Smooth muscle cell (in vitro differentiated cells): Measurements from ENCODE around the gene EDEM1. TPM values are rescaled to one million over a fixed set of nuclear protein-coding genes. Genes with fewer than 3 reads are reported as not detected.

Experiments
- DNase-seq: peaks from one replicate; lab custom pipeline; 2025; ENCODE audit not compliant: unreplicated experiment; lab: John Stamatoyannopoulos, UW
- H2AFZ ChIP-seq: fragments of 200-600 bp; sonication (generic); 2 replicates; pipeline ENCODE4 v1.6.0; 2016; ENCODE audit warnings: antibody characterized with exemption, low read depth, mild to moderate bottlenecking
- H3F3A ChIP-seq: fragments of 200-600 bp; sonication (generic); 2 replicates; pipeline ENCODE4 v1.6.0; 2017; ENCODE audit warnings: antibody characterized with exemption, low read depth
- H3K27ac ChIP-seq: fragments of 200-600 bp; sonication (generic); 2 replicates; pipeline ENCODE4 v1.5.1; 2016; ENCODE audit warnings: low read depth, mild to moderate bottlenecking
- H3K27me3 ChIP-seq: fragments of 200-600 bp; sonication (generic); 2 replicates; pipeline ENCODE4 v1.6.1; 2016; ENCODE audit warnings: low read depth, mild to moderate bottlenecking
- H3K36me3 ChIP-seq: fragments of 200-600 bp; sonication (generic); 2 replicates; pipeline ENCODE4 v1.5.1; 2016; ENCODE audit warnings: low read depth
- H3K4me1 ChIP-seq: fragments of 200-600 bp; sonication (generic); 2 replicates; pipeline ENCODE4 v1.5.1; 2016; ENCODE audit warnings: low read depth
- H3K4me2 ChIP-seq: fragments of 200-600 bp; sonication (generic); 2 replicates; pipeline ENCODE4 v1.6.0; 2016; ENCODE audit warnings: mild to moderate bottlenecking
- H3K4me3 ChIP-seq: fragments of 200-600 bp; sonication (generic); 2 replicates; pipeline ENCODE4 v1.5.1; 2016; ENCODE audit warnings: mild to moderate bottlenecking
- H3K79me2 ChIP-seq: fragments of 200-600 bp; sonication (generic); 2 replicates; pipeline ENCODE4 v1.6.0; 2016; ENCODE audit warnings: low read depth, mild to moderate bottlenecking
- H3K9ac ChIP-seq: fragments of 200-600 bp; sonication (generic); 2 replicates; pipeline ENCODE4 v1.6.0; 2016; ENCODE audit warnings: low read depth
- H3K9me3 ChIP-seq: fragments of 200-600 bp; sonication (generic); replicated peaks from 2 replicates; pipeline ENCODE4 v1.5.1; 2016; ENCODE audit warnings: low read depth
- H4K20me1 ChIP-seq: fragments of 200-600 bp; sonication (generic); 2 replicates; pipeline ENCODE4 v1.6.0; 2016; ENCODE audit warnings: low read depth
- CTCF ChIP-seq: fragments of 200-600 bp; sonication (generic); IDR thresholded peaks from 2 replicates; pipeline ENCODE4 v1.5.1; 2017; ENCODE audit warnings: borderline replicate concordance, mild to moderate bottlenecking, antibody characterized with exemption; ENCODE audit not compliant: insufficient read depth, poor library complexity, severe bottlenecking
- WGBS: methylation state at CpG from one replicate; pipeline ENCODE4 v1.1.7; 2016; ENCODE audit warnings: low lambda C conversion rate; 5-methylcytosine and 5-hydroxymethylcytosine counted together
- polyA plus RNA-seq: library from polyadenylated mRNA; unstranded; fragments of >200 nt; fragmentation: Nextera tagmentation; extraction: Ambion mirVana; gene quantifications from 2 replicates; pipeline ENCODE4 v1.2.1, GENCODE V29; 2016
- total RNA-seq: library from RNA; depleted of rRNA; stranded (reverse); fragments of >200 nt; gene quantifications from 2 replicates; pipeline ENCODE4 v1.2.3, GENCODE V29; 2014

EDEM1 gene
- total and polyA plus RNA-seq, 2 experiments from 2014 or later, result 29.0 to 43.6 TPM

DNA sequence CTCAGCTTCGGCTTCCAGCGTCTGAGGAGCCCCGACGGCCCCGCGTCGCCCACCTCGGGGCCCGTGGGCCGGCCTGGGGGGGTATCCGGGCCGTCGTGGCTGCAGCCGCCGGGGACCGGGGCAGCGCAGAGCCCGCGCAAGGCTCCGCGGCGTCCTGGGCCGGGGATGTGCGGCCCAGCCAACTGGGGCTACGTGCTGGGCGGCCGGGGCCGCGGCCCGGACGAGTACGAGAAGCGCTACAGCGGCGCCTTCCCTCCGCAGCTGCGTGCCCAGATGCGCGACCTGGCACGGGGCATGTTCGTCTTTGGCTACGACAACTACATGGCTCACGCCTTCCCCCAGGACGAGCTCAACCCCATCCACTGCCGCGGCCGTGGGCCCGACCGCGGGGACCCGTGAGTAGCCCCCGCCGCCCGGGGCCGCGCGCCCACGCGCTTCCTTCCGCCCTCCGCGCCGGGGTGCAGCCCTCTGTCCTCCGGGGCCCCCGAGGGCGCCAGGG, 462 bp downstream of the EDEM1 start:
- no peak for TF ChIP-seq CTCF
- no peaks in the 10 kb centered on the region for H3K36me3 ChIP-seq
- WGBS, result under 1% methylated on average over 65 of the region's 66 CpGs
- H2AFZ ChIP-seq, result peak overlapping the region; percentile 21
- peak overlapping the region; percentile 98 for H3K4me3 ChIP-seq
- H3K27ac ChIP-seq, result peak overlapping the region; percentile 85
- H3K79me2 ChIP-seq, result peaks cover 55% of the 10 kb centered on the region
- peaks cover 19% of the 10 kb centered on the region for H3K4me1 ChIP-seq
- H3K9me3 ChIP-seq, result no peaks in the 10 kb centered on the region
- H3K4me2 ChIP-seq, result peak overlapping the region; percentile 87
- H3F3A ChIP-seq, result peaks cover 15% of the 10 kb centered on the region
- DNase-seq, result peak; percentile 37
- H3K9ac ChIP-seq, result peak overlapping the region; percentile 96
- peaks cover 35% of the 10 kb centered on the region for H4K20me1 ChIP-seq
- no peaks in the 10 kb centered on the region for H3K27me3 ChIP-seq

DNA sequence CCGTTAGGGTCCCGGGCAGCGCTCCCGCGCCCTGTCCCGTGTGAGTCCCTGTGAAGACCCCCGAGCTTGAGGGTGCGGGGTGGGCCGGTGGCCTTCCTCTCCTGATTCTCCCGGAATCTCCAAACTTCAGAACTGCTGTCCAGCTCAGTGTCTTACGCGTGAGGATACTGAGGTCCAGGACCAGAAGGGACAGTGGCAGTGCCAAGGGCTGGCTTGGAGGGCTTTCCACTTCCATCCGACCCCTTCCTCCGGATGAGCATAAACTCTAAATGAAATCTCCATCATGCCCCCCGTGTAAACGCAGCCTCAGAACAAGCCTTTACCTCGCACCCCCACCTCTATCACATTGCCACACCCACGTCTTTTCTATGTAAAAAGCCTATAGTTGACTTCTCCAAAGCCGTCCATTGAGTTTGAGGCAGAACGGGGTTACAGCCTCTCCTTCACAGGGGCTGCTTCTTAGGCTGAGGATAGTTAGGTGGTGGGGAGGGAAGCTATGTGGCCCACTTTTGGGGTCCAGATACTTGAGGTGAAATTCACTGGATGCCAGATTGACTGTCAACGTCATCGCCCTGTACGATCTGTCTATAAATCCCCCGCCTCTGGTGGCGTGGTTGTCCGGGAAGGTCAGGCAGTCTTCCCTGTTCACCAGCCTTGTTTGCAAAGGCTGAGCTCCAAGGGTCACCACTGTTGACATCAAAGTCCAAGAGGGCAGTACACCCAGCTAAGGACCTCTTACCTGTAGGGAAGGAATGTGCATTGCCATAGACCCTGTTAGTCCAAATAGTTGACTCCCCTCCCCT, 1.1 kb downstream of the EDEM1 start:
- no peak for TF ChIP-seq CTCF
- Histone ChIP-seq H3K9me3 (no peaks in the 10 kb centered on the region), H3K27ac (peak overlapping the region; percentile 85), H3K36me3 (no peaks in the 10 kb centered on the region), H2AFZ (peak overlapping the region; percentile 21), H3K79me2 (peaks cover 61% of the 10 kb centered on the region), H3F3A (peaks cover 15% of the 10 kb centered on the region), H4K20me1 (peaks cover 37% of the 10 kb centered on the region), H3K4me2 (peak overlapping the region; percentile 87), H3K4me3 (peak overlapping the region; percentile 98), H3K27me3 (no peaks in the 10 kb centered on the region), H3K9ac (peak overlapping the region; percentile 96), H3K4me1 (peaks cover 19% of the 10 kb centered on the region)
- peak; percentile 35 for DNase-seq
- WGBS, result 5% methylated on average over 26 of the region's 26 CpGs

GRCh38 chr3:5190147-5190791, 2.8 kb downstream of the EDEM1 start:
- peaks cover 21% of the 10 kb centered on the region for H3F3A ChIP-seq
- H3K9ac ChIP-seq, result no peak overlapping the region
- H3K4me2 ChIP-seq, result peak overlapping the region; percentile 87
- H3K36me3 ChIP-seq, result no peaks in the 10 kb centered on the region
- H3K9me3 ChIP-seq, result no peaks in the 10 kb centered on the region
- peaks cover 29% of the 10 kb centered on the region for H3K4me1 ChIP-seq
- TF ChIP-seq CTCF, result no peak
- H3K4me3 ChIP-seq, result peak overlapping the region; percentile 98
- peaks cover 42% of the 10 kb centered on the region for H4K20me1 ChIP-seq
- peaks cover 77% of the 10 kb centered on the region for H3K79me2 ChIP-seq
- H3K27ac ChIP-seq, result peak overlapping the region; percentile 3
- DNase-seq, result no peak
- WGBS, result 78% methylated on average over 7 of the region's 7 CpGs
- H3K27me3 ChIP-seq, result no peaks in the 10 kb centered on the region
- no peak overlapping the region for H2AFZ ChIP-seq
